ENCODE results near the gene IDH2. TPM values are rescaled to one million over a fixed set of nuclear protein-coding genes. Genes with fewer than 3 reads are reported as not detected.

Gene IDH2
- total RNA-seq, 1 donor from 2014 or later = 1,172 TPM

GRCh38 chr15:90090226-90090848, 11.9 kb downstream of the IDH2 start:
- ATAC-seq (no peak), DNase-seq (no peak)
- intact Hi-C loops (cut with micrococcal nuclease) = no loop called here

GRCh38 chr15:90087454-90088154, 14.7 kb downstream of the IDH2 start:
- ATAC-seq (peak; percentile 24), DNase-seq (no peak)
- intact Hi-C loops (cut with micrococcal nuclease) = no loop called here

GRCh38 chr15:90086868-90087268, 15.4 kb downstream of the IDH2 start:
- DNase-seq = peak; percentile 55
- ATAC-seq = peak; percentile 15
- intact Hi-C loops (cut with micrococcal nuclease) = no loop called here

- intact Hi-C loops (cut with micrococcal nuclease) = no loop called here
- ATAC-seq (no peak), DNase-seq (no peak)
Measured at GRCh38 chr15:90085565-90085964, 16.7 kb downstream of the IDH2 start.

GRCh38 chr15:90084876-90085423, 17.3 kb downstream of the IDH2 start:
- no peak for DNase-seq
- intact Hi-C loops (cut with micrococcal nuclease) = no loop called here
- ATAC-seq = no peak

- DNase-seq (no peak), ATAC-seq (no peak)
- intact Hi-C loops (cut with micrococcal nuclease) = no loop called here
Measured at GRCh38 chr15:90083954-90084607, 18.2 kb downstream of the IDH2 start.

GRCh38 chr15:90083419-90083818, 18.8 kb downstream of the IDH2 start:
- no peak for ATAC-seq
- intact Hi-C loops (cut with micrococcal nuclease) = no loop called here
- no peak for DNase-seq

GRCh38 chr15:90082140-90082715, 20.0 kb downstream of the IDH2 start:
- intact Hi-C loops (cut with micrococcal nuclease) = no loop called here
- peak; percentile 12 for ATAC-seq

GRCh38 chr15:90080818-90081393, 21.4 kb downstream of the IDH2 start:
- DNase-seq (no peak), ATAC-seq (peak; percentile 3)
- intact Hi-C loops (cut with micrococcal nuclease) = no loop called here

More at GRCh38 chr15:90082140-90082715, 20.0 kb downstream of the IDH2 start:
- no peak for DNase-seq

- ATAC-seq (no peak), DNase-seq (no peak)
- intact Hi-C loops (cut with micrococcal nuclease) = no loop called here
Measured at GRCh38 chr15:90080458-90080755, 21.9 kb downstream of the IDH2 start.

GRCh38 chr15:90079619-90080457, 22.4 kb downstream of the IDH2 start:
- intact Hi-C loops (cut with micrococcal nuclease) = loop anchor here (10.0 kb wide), 1 partner anchor 185 kb away; the partner anchor contains the start of gene AP3S2
- DNase-seq = no peak
- no peak for ATAC-seq

GRCh38 chr15:90078965-90079364, 23.3 kb downstream of the IDH2 start:
- intact Hi-C loops (cut with micrococcal nuclease) = loop anchor here (10.0 kb wide), 1 partner anchor 184 kb away; the partner anchor contains the start of gene AP3S2

GRCh38 chr15:90076716-90077115, 25.6 kb downstream of the IDH2 start:
- ATAC-seq (no peak), DNase-seq (no peak)
- intact Hi-C loops (cut with micrococcal nuclease) = loop anchor here (10.0 kb wide), 1 partner anchor 182 kb away; the partner anchor contains the start of gene AP3S2

More at GRCh38 chr15:90078965-90079364, 23.3 kb downstream of the IDH2 start:
- no peak for ATAC-seq
- peak; percentile 18 for DNase-seq

GRCh38 chr15:90075420-90076289, 26.6 kb downstream of the IDH2 start:
- intact Hi-C loops (cut with micrococcal nuclease) = loop anchor here (10.0 kb wide), 1 partner anchor 181 kb away; the partner anchor contains the start of gene AP3S2
- DNase-seq (no peak), ATAC-seq (no peak)

- intact Hi-C loops (cut with micrococcal nuclease) = loop anchor here (10.0 kb wide), 1 partner anchor 180 kb away; the partner anchor contains the start of gene AP3S2
- ATAC-seq (peak; percentile 9), DNase-seq (no peak)
Measured at GRCh38 chr15:90074916-90075315, 27.4 kb downstream of the IDH2 start.

- intact Hi-C loops (cut with micrococcal nuclease) = loop anchor here (10.0 kb wide), 1 partner anchor 179 kb away; the partner anchor contains the start of gene AP3S2
- DNase-seq (no peak), ATAC-seq (peak; percentile 15)
Measured at GRCh38 chr15:90074023-90074422, 28.2 kb downstream of the IDH2 start.

GRCh38 chr15:90072978-90073640, 29.2 kb downstream of the IDH2 start:
- intact Hi-C loops (cut with micrococcal nuclease) = loop anchor here (10.0 kb wide), 1 partner anchor 178 kb away; the partner anchor contains the start of gene AP3S2
- DNase-seq (no peak), ATAC-seq (no peak)
